GM19468 (cell line): ENCODE measurements around the gene DAZAP1.
"Not testable (repeated sequence)": the region's sequence is repeated elsewhere in the genome, so short reads cannot be mapped to it uniquely, and the experiment has no call there.

Source experiments
- ATAC-seq: cut with Tn5 transposase; IDR thresholded peaks from one replicate; pipeline ENCODE4 v1.9.1; 2021; ENCODE audit warnings: mild to moderate bottlenecking, moderate library complexity, moderate number of reproducible peaks; ENCODE audit not compliant: unreplicated experiment; ENCODE audit errors: extremely low read depth

Gene DAZAP1

DNA sequence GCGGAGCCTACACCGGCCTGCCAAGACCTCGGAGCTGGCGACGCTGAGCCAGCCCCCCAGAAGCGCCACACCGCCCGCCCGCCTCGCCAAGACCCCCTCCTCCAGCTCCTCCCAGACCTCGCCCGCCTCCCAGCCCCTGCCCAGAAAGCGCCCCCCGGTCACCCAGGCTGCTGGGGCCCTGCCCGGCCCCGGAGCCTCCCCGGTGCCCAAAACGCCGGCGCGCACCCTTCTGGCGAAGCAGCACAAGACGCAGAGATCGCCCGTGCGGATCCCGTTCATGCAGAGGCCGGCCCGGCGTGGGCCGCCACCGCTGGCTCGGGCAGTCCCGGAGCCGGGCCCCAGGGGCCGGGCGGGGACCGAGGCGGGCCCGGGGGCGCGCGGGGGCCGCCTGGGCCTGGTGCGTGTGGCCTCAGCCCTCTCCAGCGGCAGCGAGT is 61.5 kb downstream of the DAZAP1 start:
- no peak for ATAC-seq

DNA sequence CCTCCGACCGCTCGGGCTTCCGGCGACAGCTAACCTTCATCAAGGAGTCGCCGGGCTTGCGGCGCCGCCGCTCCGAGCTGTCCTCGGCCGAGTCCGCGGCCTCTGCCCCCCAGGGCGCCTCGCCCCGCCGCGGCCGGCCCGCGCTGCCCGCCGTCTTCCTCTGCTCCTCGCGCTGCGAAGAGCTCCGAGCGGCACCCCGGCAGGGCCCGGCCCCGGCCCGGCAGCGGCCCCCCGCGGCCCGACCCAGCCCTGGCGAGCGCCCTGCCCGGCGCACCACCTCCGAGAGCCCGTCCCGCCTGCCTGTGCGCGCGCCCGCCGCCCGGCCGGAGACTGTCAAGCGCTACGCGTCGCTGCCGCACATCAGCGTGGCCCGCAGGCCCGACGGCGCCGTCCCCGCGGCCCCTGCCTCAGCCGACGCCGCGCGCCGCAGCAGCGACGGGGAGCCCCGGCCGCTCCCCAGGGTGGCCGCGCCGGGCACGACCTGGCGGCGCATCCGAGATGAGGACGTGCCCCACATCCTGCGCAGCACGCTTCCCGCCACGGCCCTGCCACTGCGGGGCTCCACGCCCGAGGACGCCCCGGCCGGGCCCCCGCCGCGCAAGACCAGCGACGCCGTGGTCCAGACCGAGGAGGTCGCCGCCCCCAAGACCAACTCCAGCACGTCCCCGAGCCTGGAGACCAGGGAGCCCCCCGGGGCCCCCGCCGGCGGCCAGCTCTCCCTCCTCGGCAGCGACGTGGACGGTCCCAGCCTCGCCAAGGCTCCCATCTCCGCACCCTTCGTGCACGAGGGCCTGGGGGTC is 62.1 kb downstream of the DAZAP1 start:
- ATAC-seq, result no peak

DNA sequence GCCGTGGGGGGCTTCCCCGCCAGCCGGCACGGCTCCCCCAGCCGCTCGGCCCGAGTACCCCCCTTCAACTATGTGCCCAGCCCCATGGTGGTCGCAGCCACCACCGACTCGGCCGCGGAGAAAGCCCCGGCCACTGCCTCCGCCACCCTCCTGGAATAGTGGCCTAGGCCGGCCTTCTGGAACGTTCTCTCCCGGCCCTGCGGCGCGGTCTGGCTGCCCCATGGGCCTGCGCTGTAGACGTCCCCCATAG is 62.6 kb downstream of the DAZAP1 start:
- no peak for ATAC-seq

DNA sequence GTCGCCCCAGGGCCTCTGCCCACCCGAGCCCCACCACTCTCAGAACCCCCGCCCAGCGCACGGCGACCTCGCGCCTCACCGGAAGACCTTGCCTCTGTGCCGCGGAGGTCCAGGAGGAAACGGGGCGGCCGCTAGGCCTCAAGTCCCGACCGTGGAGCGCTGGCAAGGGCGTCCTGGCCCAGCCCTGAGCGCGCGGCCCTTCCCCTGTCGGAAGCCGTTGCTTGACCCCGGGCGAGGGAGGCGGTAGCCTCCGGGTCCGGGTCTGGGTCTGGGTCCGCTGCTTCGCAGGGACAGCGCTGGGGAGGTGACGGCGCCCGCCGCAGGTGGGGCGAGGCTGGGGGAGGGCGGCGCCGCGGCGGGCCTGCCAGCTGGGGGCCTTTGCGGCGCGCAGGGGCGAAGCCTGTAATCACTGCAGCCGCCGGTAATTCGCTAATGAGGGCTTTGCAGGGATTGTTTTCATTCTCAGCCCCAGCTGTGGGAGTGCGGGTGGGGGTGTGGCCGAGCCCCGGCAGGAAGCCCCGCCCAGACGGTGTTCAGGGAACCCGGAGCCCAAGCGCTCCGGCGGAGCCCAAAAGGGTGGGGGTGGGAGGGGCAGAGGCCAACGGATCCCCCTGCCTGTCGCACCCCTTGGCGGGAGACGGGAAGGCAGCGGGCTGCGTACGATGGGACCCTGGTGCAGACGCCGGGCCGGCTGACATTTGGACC is 63.1 kb downstream of the DAZAP1 start:
- ATAC-seq, result no peak

DNA sequence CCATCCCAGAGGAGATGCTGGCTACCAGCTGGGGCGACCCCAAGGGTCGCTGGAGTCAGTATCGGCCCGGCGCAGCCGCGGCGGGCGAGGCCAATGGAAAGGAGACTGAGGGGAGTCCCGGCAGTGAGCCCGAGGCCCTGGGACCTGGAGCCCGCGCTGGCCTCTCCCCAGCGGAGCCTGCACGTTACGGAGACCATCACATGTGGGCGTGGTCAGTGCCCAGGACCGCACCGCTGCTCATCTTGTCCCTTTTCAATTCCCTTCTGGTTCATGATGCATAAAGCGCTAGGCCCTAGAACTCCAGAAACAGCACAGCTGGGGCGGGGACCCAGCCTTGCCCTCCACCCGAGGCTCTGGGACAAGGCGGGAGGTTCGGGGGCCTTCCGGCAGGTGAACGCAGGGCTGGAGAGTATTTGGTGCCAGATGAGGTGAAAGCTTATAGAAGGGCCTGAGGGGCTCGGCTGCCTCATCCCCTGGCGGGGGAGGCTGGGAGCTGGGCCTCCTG is 63.7 kb downstream of the DAZAP1 start:
- ATAC-seq, result no peak

DNA sequence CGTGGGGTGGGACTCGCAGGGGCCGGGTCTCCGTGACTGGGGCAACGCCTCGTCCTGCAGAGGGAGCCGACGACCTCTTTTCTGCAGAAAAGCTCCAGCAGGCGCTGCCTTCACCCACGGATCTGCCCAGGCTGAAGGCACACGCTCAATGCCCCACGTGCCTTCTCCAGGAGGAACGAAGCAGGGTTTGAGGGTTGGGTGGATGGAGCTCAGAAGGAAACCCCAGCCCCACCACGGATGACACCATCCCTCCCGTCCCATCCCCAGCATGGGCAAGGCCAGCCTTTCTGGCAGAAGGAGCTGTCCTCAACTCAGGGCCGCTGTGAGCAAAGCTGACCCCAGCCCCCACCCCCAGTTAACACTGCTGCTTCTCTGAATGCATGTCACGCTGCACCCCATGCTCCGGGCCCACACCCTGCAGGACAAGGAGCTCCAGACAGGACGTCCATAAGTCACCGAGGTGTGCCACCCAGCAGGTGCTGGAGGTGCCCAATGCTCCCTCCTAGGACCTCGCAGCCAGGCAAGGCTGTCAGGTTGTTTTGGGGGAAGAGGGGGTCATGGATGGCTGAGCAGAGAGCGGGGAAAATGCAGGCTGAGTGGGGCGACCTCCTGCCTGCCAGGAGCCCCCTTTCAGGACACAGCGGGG is 64.3 kb downstream of the DAZAP1 start:
- ATAC-seq, result no peak

DNA sequence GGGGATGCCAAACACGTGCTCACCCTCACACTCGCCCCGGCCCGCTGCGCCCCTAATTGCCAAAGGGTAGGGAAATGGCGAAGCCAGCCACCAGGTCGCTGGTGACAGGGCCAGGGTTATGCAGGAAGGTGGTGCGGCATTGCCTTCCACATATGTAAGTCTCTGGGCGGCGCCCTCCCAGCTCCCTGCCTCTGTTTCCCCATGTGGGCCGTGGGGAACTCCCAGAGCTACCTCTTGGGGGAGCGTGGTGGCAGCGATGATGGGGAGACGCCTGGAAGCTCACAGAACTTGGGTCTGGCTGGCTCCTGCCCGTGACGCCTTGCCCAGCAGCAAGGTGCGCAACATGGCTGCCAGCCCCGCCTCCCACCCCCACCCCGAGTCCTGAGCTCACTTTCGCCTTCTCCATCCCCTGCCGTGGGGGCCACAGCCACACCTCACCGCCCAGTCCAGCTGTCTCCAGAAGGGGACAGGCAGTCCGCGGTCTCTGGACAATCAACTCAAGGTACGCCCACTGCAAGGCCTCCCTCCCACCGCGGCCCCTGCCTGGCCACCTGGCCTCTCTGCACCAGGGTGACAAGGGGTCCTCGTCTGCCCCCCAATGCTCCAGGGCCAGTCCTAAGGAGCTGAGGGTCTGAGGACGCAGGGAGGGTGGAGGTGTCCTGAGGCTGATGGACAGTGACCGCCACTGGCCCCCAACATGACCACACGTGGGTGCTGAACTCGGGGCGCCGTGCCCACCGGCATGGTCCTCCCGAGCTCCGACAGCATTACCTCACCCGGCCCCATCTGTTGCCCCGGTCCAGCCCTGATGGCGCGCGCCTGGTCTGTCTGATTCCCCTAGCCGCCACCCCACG is 65.1 kb downstream of the DAZAP1 start:
- no peak for ATAC-seq

DNA sequence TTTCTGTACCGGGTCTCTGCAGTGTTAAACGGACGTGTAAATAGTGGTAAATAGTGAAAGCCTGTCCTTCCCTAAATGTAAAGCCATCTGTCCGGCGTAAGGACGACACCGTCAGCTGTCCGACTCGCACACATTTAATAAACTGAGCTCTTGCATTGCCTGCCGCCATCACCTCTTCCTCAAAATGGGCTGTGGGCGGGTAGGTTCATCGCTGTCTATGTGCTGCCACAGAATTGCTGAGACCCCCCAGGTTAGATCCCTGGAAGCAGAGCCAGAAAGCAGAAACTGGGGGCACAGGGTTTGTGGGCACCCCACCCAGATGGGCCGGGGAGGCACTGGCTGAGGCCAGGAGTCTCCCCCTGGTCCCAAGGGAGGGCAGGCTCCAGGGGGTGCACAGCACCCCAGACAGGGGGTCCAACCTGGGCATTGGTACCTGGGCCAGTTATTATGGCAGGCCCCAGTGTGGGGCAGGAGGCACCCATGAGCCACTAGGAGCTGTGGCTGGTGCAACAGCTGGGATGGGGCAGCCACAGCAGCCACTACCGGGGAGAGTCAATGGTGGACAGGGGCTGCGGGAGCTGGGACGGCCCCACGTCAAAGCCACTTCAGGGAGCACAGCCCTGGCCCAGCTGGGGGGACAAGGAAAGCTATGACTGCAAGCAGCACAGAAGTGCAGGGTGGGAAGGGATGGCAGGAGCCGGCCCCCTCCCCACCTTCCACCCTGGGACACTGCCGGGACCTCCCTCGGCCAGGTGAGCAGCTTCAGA is 65.9 kb downstream of the DAZAP1 start:
- ATAC-seq, result no peak

DNA sequence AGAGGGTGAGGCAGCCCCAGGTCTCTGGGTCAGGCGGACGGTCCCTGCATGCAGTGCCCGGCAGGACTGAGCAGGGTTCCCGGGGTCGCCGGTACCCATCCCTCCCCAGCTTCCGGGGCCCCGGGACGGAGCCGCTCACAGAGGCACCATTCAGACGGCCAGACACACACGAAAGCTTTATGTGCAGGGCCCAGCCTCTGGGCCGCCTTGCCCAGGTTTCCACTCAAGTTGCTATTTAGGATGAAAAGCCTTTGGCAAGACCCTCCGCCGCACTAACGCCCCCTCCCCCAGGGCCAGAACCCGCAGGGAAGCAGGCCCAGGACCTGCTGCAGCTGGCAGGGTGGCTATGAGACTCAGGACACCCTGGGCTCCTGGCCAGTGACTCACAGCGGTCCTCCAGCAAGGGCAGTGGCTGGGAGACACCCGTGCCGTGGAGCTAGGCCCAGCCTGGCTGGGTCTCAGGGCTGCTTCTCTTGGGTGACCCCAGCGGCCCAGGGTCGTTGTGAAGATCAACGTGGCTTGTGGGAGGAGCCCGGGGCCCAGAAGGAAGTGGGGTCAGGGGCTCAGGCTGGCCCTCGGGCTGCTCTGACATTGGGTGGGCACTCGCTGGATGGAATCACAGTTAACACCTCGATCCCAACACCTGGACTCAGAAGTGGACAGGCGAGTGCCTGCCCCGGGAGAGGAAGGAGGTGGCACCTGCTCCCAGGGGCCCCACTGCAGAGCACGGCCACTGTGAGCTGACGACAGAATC is 66.8 kb downstream of the DAZAP1 start:
- no peak for ATAC-seq

DNA sequence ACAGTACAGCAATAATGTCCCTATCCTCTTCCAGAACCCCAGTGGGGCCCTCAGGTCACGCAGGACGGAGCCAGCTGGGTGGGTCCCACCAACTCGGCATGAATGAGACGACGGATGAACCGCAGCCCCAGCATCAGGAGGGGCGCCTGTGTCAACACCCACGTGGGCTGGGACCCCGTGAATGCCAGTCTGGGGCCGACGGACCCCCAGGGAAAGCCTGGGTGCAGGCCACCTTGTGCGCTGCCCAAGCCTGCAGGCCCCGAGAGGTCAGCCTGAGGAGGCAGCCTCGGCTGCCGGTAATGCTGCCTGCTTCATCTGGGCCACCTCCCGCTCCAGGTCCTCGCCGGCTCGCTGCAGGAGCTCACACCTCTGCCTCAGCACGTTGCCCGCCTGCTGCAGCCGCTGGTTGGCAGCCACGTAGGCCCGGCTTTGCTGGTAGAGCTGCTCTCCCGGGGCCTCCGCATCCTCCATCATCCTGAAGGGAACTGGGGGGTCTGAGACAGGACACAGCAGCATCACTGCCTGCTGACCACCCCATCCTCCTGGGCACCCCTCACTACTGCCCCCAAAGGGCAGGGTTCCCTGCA is 67.5 kb downstream of the DAZAP1 start:
- ATAC-seq, result no peak

DNA sequence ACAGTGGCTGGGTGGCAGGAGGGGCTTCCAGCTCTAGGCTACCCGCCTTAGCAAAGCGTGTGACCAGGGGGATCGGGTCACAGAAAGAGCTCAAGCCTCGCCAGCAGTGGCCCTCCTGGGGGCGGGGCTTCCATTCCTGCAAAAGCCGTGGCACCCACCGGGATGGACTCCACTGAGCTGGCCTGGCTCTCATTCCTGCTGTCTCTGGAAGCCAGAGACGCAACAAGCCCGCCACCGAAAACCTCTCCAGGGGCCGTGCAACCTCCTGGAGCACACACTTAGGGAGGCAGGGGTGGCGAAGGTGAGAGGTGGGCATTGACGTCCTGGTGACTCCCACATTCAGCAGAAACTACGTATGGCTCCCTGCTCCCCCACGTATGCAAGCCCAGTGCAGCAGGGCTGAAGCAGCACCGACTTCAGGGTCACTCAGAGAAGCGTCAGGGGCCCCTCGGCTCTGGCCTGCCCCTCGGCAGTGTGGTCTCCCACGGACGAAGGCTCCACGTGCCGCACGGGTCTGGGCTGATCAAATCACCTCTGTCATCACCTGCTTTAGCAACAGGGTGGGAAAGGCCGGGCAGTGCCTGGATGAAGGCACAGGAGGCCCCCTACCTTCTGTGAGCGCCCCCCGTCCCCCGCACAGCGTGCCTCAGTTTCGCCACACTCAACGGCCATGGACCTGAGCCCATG is 68.5 kb downstream of the DAZAP1 start:
- no peak for ATAC-seq

DNA sequence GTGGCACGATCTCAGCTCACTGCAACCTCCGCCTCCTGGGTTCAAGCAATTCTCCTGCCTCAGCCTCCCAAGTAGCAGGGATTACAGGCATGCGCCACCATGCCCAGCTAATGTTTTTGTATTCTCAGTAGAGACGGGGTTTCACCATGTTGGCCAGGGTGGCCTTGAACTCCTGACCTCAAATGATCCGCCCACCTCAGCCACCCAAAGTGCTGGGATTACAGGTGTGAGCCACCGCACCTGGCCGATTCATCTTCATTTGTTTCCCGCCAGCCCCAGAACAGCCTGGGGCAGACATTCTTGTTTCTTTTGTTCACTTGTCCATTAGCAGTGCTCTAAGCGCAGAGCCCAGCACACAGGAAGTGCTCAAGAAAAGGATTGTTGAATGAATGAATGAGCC is 69.7 kb downstream of the DAZAP1 start:
- not testable (repeated sequence) for ATAC-seq

DNA sequence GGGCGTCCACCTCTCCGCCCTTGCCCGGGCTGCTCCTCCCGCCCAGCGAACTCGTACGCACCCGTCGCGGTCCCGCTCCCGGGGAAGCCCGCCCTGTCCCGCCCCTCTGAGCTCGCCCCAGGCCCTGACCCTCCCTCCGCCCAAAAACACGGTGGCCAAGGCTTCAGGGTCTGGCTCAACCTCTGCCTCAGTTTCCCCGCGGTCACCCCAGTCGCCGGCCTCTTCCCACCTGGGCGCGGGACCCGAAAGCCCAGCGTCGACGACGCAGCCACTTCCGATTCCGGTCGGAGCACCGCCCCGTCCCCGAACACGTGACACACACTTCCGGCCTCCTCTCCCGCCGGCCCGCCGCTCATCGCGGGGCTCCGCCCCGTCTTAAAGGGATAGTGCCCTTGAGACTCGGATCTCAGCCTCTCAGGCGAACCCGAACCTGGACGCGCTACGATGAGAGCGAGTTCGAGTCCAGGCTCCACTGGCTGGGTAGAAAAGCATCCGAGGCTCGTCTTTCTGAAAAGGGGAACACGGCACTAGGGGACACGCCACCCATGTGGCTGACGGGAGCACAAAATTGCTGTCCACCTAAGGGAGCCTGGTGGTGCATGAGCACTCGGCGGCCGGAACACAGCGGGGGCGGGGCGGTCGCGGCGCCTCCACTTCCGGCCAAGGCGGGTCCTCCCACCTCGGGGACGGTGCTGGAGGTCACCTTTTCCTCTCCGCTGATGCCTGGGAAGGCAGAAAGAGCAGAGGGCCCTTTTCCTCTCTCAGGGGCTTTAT is 71.7 kb downstream of the DAZAP1 start, which contains the start of gene C19orf25:
Gene C19orf25 (minus strand): TSS at position 282 of the 774 bp plus-strand sequence. CDS start 312 bp downstream, outside the sequence.
- ATAC-seq, result peak; percentile 66

DNA sequence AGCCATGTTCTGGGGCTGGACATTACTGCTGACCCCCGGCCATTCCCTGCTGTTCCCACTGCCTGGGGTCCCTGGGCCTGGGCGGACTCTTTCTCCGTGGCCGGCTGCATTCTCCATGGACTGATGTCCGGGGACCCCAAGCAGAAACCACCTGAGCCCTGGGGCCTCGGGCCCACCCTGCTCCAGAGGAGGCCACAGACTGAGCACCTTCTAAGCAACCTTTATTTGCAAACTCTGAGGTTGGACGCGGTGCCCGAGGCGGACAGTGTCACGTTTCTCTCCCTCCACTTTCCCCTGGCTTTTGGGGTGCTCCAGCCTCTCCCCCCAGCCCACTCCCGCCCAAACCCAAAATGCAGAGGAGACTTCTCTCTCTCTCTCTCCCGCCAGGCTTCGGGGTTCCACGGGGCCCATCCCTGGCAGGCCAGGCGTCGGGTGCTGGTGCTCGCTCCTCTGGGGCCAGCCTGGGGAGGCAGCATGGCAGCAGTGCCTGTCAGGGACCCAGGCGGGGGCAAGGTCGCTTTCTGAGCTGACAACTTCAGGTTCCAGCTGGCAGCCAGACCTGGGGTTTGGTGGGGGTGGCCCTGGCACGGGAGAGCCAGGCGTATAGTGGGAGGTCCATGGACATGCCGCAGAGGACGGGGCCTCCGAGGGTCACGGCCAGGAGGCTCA is 74.0 kb downstream of the DAZAP1 start:
- no peak for ATAC-seq

DNA sequence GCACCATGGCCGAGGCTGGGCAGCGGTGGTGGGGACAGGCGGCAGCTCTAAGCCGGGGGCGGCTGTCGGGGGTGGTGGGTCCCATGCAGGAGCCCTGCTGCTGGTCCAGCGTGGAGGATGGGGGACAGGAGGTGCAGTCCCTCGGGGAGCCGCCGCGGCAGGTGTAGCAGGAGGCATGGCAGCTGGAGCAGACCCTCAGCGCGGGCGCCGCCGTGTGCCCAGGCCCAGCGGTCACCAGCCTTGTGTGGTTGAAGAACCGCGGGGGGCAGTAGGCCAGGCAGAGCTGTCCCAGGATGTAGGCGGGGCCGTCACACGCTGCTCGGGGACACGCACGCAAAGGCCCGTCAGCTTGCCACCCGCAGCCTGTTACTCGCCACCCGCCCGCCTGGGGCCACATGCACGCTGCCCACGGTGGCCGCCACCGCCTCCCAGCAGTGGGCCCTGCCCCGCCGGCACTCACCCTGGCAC is 74.5 kb downstream of the DAZAP1 start:
- ATAC-seq, result no peak

DNA sequence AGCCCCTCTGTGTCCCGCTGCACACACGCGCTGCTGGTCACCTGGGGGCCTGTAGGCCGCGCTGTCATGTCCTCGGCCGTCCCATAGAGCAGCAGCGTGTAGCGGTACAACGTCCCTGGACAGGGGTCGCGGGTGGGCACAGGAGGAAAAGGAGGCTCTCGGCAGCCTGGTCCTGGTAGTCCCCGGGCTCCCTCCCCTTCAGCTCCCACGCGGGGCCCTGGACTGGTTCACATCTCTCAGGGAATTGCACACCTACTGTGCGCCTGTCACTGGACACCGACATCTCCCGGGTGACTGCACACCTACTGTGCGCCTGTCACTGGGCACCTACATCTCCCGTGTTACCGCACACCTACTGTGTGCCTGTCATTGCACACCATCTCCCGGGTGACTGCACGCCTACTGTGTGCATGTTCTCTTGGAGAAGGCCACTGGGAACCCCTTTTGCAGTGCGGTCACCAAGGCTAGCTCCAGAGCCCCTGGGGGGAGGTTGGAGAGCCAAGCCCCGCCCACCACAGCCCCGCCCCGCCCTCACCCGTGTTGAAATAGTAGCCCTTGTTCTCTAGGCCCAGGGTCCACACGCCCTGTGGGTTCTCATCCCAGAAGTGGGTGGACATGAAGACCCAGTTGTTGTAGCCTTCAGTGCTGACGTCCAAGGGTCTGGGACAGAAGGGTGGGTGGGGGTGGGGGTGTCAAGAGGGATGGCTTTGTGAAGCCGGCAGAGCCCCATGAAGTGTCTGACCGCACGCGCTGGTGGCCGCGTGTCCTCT is 75.2 kb downstream of the DAZAP1 start:
- no peak for ATAC-seq
